Neural cell (in vitro differentiated cells): ENCODE data around the gene ABI3BP. TPM values are rescaled to one million over a fixed set of nuclear protein-coding genes. Genes with fewer than 3 reads are reported as not detected.

Experiments used
- H2AFZ ChIP-seq: fragments of 200-600, 300-800 bp; sonication (generic), shearing (Covaris generic); 2 replicates; pipeline ENCODE4 v1.6.0; 2014; ENCODE audit warnings: low read depth, mild to moderate bottlenecking, antibody characterized with exemption, low read length, moderate library complexity
- H3F3A ChIP-seq: fragments of 200-600 bp; shearing (Covaris generic); 2 replicates; pipeline ENCODE4 v1.6.1; 2016; ENCODE audit warnings: mild to moderate bottlenecking, moderate library complexity, mixed read lengths, antibody characterized with exemption, low read length; ENCODE audit not compliant: insufficient read depth, poor library complexity, severe bottlenecking
- H3K27ac ChIP-seq: fragments of 200-600, 300-800 bp; sonication (generic), shearing (Covaris generic); 2 replicates; pipeline ENCODE4 v1.5.1; 2014; ENCODE audit warnings: mild to moderate bottlenecking, low read length, moderate library complexity
- H3K27me3 ChIP-seq: fragments of 300-800, 200-600 bp; sonication (generic), shearing (Covaris generic); 2 replicates; pipeline ENCODE4 v1.6.0; 2014; ENCODE audit warnings: mild to moderate bottlenecking, low read depth, low read length, moderate library complexity; ENCODE audit not compliant: insufficient read depth
- H3K36me3 ChIP-seq: fragments of 300-800, 200-600 bp; sonication (generic), shearing (Covaris generic); 2 replicates; pipeline ENCODE4 v1.5.1; 2014; ENCODE audit warnings: mild to moderate bottlenecking, antibody characterized with exemption, low read length, moderate library complexity; ENCODE audit not compliant: insufficient read depth
- H3K4me2 ChIP-seq: fragments of 300-800, 200-600 bp; sonication (generic), shearing (Covaris generic); 2 replicates; pipeline ENCODE4 v1.6.0; 2014; ENCODE audit warnings: mild to moderate bottlenecking, low read length
- H3K4me3 ChIP-seq: fragments of 300-800, 200-600 bp; sonication (generic), shearing (Covaris generic); 2 replicates; pipeline ENCODE4 v1.5.1; 2014; ENCODE audit warnings: mild to moderate bottlenecking, low read length, moderate library complexity
- H3K79me2 ChIP-seq: fragments of 200-600 bp; shearing (Covaris generic); replicated peaks from 2 replicates; pipeline ENCODE4 v1.6.0; 2014; ENCODE audit warnings: mild to moderate bottlenecking, low read length, moderate library complexity; ENCODE audit not compliant: insufficient read depth
- H3K9ac ChIP-seq: fragments of 300-800, 200-600 bp; sonication (generic), shearing (Covaris generic); 2 replicates; pipeline ENCODE4 v1.6.1; 2016; ENCODE audit warnings: mild to moderate bottlenecking, low read length, mixed read lengths
- H3K9me2 ChIP-seq: fragments of 200-600 bp; shearing (Covaris generic); 2 replicates; pipeline ENCODE4 v1.6.1; 2016; ENCODE audit warnings: mild to moderate bottlenecking, low read length, mixed read lengths; ENCODE audit not compliant: insufficient read depth
- H3K9me3 ChIP-seq: fragments of 200-600, 300-800 bp; sonication (generic), shearing (Covaris generic); 2 replicates; pipeline ENCODE4 v1.6.1; 2016; ENCODE audit warnings: mild to moderate bottlenecking, mixed run types, low read length, moderate library complexity, mixed read lengths
- H4K20me1 ChIP-seq: fragments of 200-600 bp; shearing (Covaris generic); 2 replicates; pipeline ENCODE4 v1.6.1; 2016; ENCODE audit warnings: mild to moderate bottlenecking, mixed run types; ENCODE audit not compliant: insufficient read depth
- CTCF ChIP-seq: fragments of 450-650 bp; IDR thresholded peaks from 2 replicates; pipeline ENCODE4 v1.5.1; 2014; ENCODE audit warnings: antibody characterized with exemption, mild to moderate bottlenecking, moderate library complexity; ENCODE audit not compliant: poor library complexity, severe bottlenecking
- EP300 ChIP-seq: fragments of 450-650 bp; conservative IDR thresholded peaks from 2 replicates; pipeline ENCODE4 v1.6.1; 2014; ENCODE audit warnings: antibody characterized with exemption, mild to moderate bottlenecking, moderate library complexity; ENCODE audit not compliant: poor library complexity, severe bottlenecking
- EZH2 ChIP-seq: fragments of 200-600, 300-800 bp; shearing (Covaris generic), sonication (generic); IDR thresholded peaks from 2 replicates; pipeline ENCODE4 v1.6.1; 2014; ENCODE audit warnings: antibody characterized with exemption, low read length, borderline replicate concordance, mild to moderate bottlenecking; ENCODE audit not compliant: insufficient read depth, poor library complexity, severe bottlenecking
- MXI1 ChIP-seq: fragments of 450-650 bp; conservative IDR thresholded peaks from 2 replicates; pipeline ENCODE4 v1.6.1; 2014; ENCODE audit warnings: antibody characterized with exemption, mild to moderate bottlenecking; ENCODE audit not compliant: poor library complexity, severe bottlenecking
- POLR2AphosphoS5 ChIP-seq: IDR thresholded peaks from 2 replicates; pipeline ENCODE4 v1.6.1; 2012
- RAD21 ChIP-seq: fragments of 450-650 bp; conservative IDR thresholded peaks from 2 replicates; pipeline ENCODE4 v1.6.1; 2014; ENCODE audit warnings: antibody characterized with exemption, mild to moderate bottlenecking, moderate library complexity
- REST ChIP-seq: IDR thresholded peaks from 2 replicates; pipeline ENCODE4 v1.6.1; 2012; ENCODE audit warnings: borderline replicate concordance
- SMC3 ChIP-seq: fragments of 450-650 bp; conservative IDR thresholded peaks from 2 replicates; pipeline ENCODE4 v1.6.1; 2014; ENCODE audit warnings: antibody characterized with exemption, mild to moderate bottlenecking, moderate library complexity; ENCODE audit not compliant: poor library complexity
- TAF1 ChIP-seq: IDR thresholded peaks from 2 replicates; pipeline ENCODE4 v1.6.1; 2012; ENCODE audit warnings: low read depth
- polyA plus RNA-seq: library from polyadenylated mRNA; depleted of rRNA; stranded (reverse); fragments of >200 nt; gene quantifications from 2 replicates; pipeline ENCODE4 v1.2.3, GENCODE V29; 2014

Gene ABI3BP
- polyA plus RNA-seq, 1 donor from 2014 or later = not detected

- Histone ChIP-seq H3F3A (no peaks in the 10 kb centered on the region), H3K36me3 (peaks cover 20% of the 10 kb centered on the region), H4K20me1 (no peaks in the 10 kb centered on the region), H3K79me2 (no peaks in the 10 kb centered on the region), H3K27me3 (no peaks in the 10 kb centered on the region), H2AFZ (no peak overlapping the region), H3K9ac (no peak overlapping the region), H3K9me3 (no peaks in the 10 kb centered on the region), H3K4me3 (no peak overlapping the region), H3K9me2 (no peaks in the 10 kb centered on the region), H3K4me2 (no peak overlapping the region), H3K27ac (no peak overlapping the region)
- TF ChIP-seq TAF1 (no peak), REST (no peak), MXI1 (no peak), CTCF (no peak), POLR2AphosphoS5 (no peak), RAD21 (no peak), EP300 (no peak), SMC3 (no peak), EZH2 (no peak)
Measured at GRCh38 chr3:100744671-100745070, 248.6 kb downstream of the ABI3BP start.

GRCh38 chr3:100743535-100743934, 249.7 kb downstream of the ABI3BP start:
- H3K4me3 ChIP-seq = no peak overlapping the region
- no peaks in the 10 kb centered on the region for H3K9me2 ChIP-seq
- H3F3A ChIP-seq = no peaks in the 10 kb centered on the region
- H3K9ac ChIP-seq = no peak overlapping the region
- no peak overlapping the region for H3K4me2 ChIP-seq
- no peak overlapping the region for H3K27ac ChIP-seq
- no peak overlapping the region for H2AFZ ChIP-seq
- H3K27me3 ChIP-seq = no peaks in the 10 kb centered on the region
- H4K20me1 ChIP-seq = no peaks in the 10 kb centered on the region
- TF ChIP-seq CTCF = no peak
- TF ChIP-seq EP300 = no peak
- TF ChIP-seq MXI1 = no peak
- TF ChIP-seq POLR2AphosphoS5 = no peak
- no peak for TF ChIP-seq RAD21
- no peak for TF ChIP-seq REST
- TF ChIP-seq EZH2 = no peak
- no peak for TF ChIP-seq TAF1
- no peak for TF ChIP-seq SMC3
- H3K79me2 ChIP-seq = no peaks in the 10 kb centered on the region
- H3K9me3 ChIP-seq = no peaks in the 10 kb centered on the region
- H3K36me3 ChIP-seq = peaks cover 11% of the 10 kb centered on the region
